K562 (cell line): ENCODE results near the gene SLC37A4. TPM values are rescaled to one million over a fixed set of nuclear protein-coding genes. Genes with fewer than 3 reads are reported as not detected.

ENCODE experiments used
- BCOR ChIP-seq: fragments of 450-650 bp; IDR thresholded peaks from 2 replicates; pipeline ENCODE4 v1.6.1; 2016
- BRD9 ChIP-seq: fragments of 450-650 bp; IDR thresholded peaks from 2 replicates; pipeline ENCODE4 v1.6.1; 2018; ENCODE audit warnings: low read depth; ENCODE audit not compliant: partially characterized antibody
- DPF2 ChIP-seq: fragments of 450-650 bp; IDR thresholded peaks from 2 replicates; pipeline ENCODE4 v1.6.1; 2016
- ELF1 ChIP-seq: fragments of 200-800 bp; sonication (Bioruptor generic); IDR thresholded peaks from 2 replicates; pipeline ENCODE4 v1.6.1; 2016; ENCODE audit warnings: missing genetic modification characterization, missing compliant biosample characterization
- L3MBTL2 ChIP-seq: fragments of 450-650 bp; IDR thresholded peaks from 2 replicates; pipeline ENCODE4 v1.6.1; 2016; ENCODE audit warnings: mild to moderate bottlenecking, moderate library complexity
- SMARCE1 ChIP-seq: fragments of 450-650 bp; IDR thresholded peaks from 2 replicates; pipeline ENCODE4 v1.7.1; 2016; ENCODE audit warnings: mild to moderate bottlenecking
- THRAP3 ChIP-seq: fragments of 450-650 bp; IDR thresholded peaks from 2 replicates; pipeline ENCODE4 v1.6.1; 2016; ENCODE audit warnings: mild to moderate bottlenecking, inconsistent platforms, borderline replicate concordance
- ZNF586 ChIP-seq: fragments of 450-650 bp; formaldehyde crosslinking; conservative IDR thresholded peaks from 2 replicates; pipeline ENCODE4 v1.4.0; 2020; ENCODE audit warnings: mild to moderate bottlenecking, moderate library complexity
- polyA plus RNA-seq, 8 experiments: library from polyadenylated mRNA; depleted of rRNA in 4 of 8; stranded (reverse) in 5 of 8; unstranded in 3 of 8; fragments of >200 nt; fragmentation: Nextera tagmentation in 2 of 8; fragmentation: Illumina TruSeq in 1 of 8; extraction: Ambion mirVana in 2 of 8; extraction: Trizol in 1 of 8; gene quantifications; 2 replicates each; pipeline versions ENCODE4 v1.2.1 to v1.2.3, GENCODE V29; 2011 to 2014; ENCODE audit warnings: inconsistent platforms in 1 of 8, missing spikeins in 1 of 8
- total RNA-seq, 7 experiments: library from RNA; depleted of rRNA in 6 of 7; stranded (reverse); fragments of >200 nt in 6 of 7; fragmentation: Illumina TruSeq in 2 of 7; extraction: Trizol in 2 of 7; gene quantifications; 2 replicates each; pipeline versions ENCODE4 v1.2.1 to v1.2.3, GENCODE V29; 2011 to 2021; ENCODE audit warnings: low replicate concordance in 1 of 7
- TF ChIP-seq, protein P1 (sequence below): sonication (generic); formaldehyde crosslinking; IDR thresholded peaks from 2 replicates; pipeline ENCODE4 v1.8.0; 2022; ENCODE audit warnings: mild to moderate bottlenecking, missing genetic modification reagents
- TF ChIP-seq, protein P2 (sequence below): fragments of 450-650 bp; IDR thresholded peaks from 2 replicates; pipeline ENCODE4 v1.6.1; 2017; ENCODE audit warnings: mild to moderate bottlenecking, moderate library complexity
- TF ChIP-seq, protein P3 (sequence below): sonication (generic); formaldehyde crosslinking; IDR thresholded peaks from 2 replicates; pipeline ENCODE4 v1.8.0; 2022; ENCODE audit warnings: mild to moderate bottlenecking, missing genetic modification reagents, borderline replicate concordance
- TF ChIP-seq, protein P4 (sequence below): sonication (generic); formaldehyde crosslinking; IDR thresholded peaks from 2 replicates; pipeline ENCODE4 v1.8.0; 2022; ENCODE audit warnings: missing genetic modification reagents, mild to moderate bottlenecking, moderate library complexity, borderline replicate concordance
- TF ChIP-seq, protein P5 (sequence below): sonication (generic); formaldehyde crosslinking; IDR thresholded peaks from 2 replicates; pipeline ENCODE4 v1.9.0; 2022; ENCODE audit warnings: mild to moderate bottlenecking, missing genetic modification reagents
- TF ChIP-seq, protein P6 (sequence below): fragments of 250-450 bp; sonication (Bioruptor Pico); IDR thresholded peaks from 2 replicates; pipeline ENCODE4 v1.8.0; 2022; ENCODE audit warnings: inconsistent platforms, mild to moderate bottlenecking, moderate library complexity, borderline replicate concordance
- TF ChIP-seq, protein P7 (sequence below): fragments of 250-450 bp; sonication (Bioruptor Pico); IDR thresholded peaks from 2 replicates; pipeline ENCODE4 v1.5.0; 2021
- TF ChIP-seq, protein P8 (sequence below): fragments of 250-450 bp; sonication (Bioruptor Pico); IDR thresholded peaks from 2 replicates; pipeline ENCODE4 v1.5.1; 2021; ENCODE audit warnings: mild to moderate bottlenecking

Gene SLC37A4
- total and polyA plus RNA-seq, 9 of the 15 experiments (the other 6 are each of a cell fraction or from before 2014, with no cell fraction given) = 24.7 to 73.9 (median 40.7) TPM

DNA sequence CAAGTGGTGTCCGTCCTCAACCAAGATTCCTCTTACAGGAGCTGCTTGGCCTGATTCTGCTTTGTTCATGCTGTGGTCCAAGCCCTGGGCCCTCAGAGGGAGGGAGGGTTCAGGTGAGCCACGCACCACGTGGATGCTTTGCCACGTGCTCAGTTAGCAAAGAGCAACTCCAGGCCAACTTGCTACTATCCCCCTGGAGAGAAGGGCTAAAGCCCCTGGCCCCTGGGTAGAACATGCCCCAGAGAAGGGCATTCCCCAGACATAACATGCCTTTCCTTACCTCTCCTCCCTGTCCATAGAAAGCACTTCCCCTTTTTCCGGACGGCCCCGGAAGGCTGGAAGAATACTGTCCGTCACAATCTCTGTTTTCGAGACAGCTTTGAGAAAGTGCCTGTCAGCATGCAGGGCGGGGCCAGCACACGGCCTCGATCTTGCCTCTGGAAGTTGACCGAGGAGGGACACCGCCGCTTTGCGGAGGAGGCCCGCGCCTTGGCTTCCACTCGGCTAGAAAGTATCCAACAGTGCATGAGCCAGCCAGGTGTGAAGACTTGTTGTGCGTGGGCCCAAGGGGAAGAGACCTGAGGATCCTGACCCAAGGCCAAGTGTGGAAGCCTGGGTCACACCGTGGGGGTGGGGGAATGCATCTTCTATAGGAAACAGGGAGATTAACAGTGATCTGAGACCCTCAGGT lies 50.3 kb downstream of the SLC37A4 start (continued):
- TF ChIP-seq, protein P1, sequence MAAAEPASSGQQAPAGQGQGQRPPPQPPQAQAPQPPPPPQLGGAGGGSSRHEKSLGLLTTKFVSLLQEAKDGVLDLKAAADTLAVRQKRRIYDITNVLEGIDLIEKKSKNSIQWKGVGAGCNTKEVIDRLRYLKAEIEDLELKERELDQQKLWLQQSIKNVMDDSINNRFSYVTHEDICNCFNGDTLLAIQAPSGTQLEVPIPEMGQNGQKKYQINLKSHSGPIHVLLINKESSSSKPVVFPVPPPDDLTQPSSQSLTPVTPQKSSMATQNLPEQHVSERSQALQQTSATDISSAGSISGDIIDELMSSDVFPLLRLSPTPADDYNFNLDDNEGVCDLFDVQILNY = no peak
- TF ChIP-seq, protein P2, sequence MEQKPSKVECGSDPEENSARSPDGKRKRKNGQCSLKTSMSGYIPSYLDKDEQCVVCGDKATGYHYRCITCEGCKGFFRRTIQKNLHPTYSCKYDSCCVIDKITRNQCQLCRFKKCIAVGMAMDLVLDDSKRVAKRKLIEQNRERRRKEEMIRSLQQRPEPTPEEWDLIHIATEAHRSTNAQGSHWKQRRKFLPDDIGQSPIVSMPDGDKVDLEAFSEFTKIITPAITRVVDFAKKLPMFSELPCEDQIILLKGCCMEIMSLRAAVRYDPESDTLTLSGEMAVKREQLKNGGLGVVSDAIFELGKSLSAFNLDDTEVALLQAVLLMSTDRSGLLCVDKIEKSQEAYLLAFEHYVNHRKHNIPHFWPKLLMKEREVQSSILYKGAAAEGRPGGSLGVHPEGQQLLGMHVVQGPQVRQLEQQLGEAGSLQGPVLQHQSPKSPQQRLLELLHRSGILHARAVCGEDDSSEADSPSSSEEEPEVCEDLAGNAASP = no peak
- TF ChIP-seq, protein P3, sequence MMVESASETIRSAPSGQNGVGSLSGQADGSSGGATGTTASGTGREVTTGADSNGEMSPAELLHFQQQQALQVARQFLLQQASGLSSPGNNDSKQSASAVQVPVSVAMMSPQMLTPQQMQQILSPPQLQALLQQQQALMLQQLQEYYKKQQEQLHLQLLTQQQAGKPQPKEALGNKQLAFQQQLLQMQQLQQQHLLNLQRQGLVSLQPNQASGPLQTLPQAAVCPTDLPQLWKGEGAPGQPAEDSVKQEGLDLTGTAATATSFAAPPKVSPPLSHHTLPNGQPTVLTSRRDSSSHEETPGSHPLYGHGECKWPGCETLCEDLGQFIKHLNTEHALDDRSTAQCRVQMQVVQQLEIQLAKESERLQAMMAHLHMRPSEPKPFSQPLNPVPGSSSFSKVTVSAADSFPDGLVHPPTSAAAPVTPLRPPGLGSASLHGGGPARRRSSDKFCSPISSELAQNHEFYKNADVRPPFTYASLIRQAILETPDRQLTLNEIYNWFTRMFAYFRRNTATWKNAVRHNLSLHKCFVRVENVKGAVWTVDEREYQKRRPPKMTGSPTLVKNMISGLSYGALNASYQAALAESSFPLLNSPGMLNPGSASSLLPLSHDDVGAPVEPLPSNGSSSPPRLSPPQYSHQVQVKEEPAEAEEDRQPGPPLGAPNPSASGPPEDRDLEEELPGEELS (CRISPR knock-in tag) = no peak
- TF ChIP-seq DPF2 (peak; percentile 80), BRD9 (peak; percentile 62), THRAP3 (no peak), BCOR (peak; percentile 55; the same call in 1 of the 2 replicates), ELF1 (peak; percentile 54), ZNF586 (no peak), L3MBTL2 (peak; percentile 96), SMARCE1 (peak; percentile 73)
- TF ChIP-seq, protein P4, sequence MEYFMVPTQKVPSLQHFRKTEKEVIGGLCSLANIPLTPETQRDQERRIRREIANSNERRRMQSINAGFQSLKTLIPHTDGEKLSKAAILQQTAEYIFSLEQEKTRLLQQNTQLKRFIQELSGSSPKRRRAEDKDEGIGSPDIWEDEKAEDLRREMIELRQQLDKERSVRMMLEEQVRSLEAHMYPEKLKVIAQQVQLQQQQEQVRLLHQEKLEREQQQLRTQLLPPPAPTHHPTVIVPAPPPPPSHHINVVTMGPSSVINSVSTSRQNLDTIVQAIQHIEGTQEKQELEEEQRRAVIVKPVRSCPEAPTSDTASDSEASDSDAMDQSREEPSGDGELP (CRISPR knock-in tag) = peak; percentile 80; the same call in 1 of the 2 replicates
- TF ChIP-seq, protein P5, sequence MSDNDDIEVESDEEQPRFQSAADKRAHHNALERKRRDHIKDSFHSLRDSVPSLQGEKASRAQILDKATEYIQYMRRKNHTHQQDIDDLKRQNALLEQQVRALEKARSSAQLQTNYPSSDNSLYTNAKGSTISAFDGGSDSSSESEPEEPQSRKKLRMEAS (CRISPR knock-in tag) = peak; percentile 97
- TF ChIP-seq, protein P6, sequence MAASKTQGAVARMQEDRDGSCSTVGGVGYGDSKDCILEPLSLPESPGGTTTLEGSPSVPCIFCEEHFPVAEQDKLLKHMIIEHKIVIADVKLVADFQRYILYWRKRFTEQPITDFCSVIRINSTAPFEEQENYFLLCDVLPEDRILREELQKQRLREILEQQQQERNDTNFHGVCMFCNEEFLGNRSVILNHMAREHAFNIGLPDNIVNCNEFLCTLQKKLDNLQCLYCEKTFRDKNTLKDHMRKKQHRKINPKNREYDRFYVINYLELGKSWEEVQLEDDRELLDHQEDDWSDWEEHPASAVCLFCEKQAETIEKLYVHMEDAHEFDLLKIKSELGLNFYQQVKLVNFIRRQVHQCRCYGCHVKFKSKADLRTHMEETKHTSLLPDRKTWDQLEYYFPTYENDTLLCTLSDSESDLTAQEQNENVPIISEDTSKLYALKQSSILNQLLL (CRISPR knock-in tag) = no peak
- TF ChIP-seq, protein P7, sequence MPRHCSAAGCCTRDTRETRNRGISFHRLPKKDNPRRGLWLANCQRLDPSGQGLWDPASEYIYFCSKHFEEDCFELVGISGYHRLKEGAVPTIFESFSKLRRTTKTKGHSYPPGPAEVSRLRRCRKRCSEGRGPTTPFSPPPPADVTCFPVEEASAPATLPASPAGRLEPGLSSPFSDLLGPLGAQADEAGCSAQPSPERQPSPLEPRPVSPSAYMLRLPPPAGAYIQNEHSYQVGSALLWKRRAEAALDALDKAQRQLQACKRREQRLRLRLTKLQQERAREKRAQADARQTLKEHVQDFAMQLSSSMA = no peak
- TF ChIP-seq, protein P8, sequence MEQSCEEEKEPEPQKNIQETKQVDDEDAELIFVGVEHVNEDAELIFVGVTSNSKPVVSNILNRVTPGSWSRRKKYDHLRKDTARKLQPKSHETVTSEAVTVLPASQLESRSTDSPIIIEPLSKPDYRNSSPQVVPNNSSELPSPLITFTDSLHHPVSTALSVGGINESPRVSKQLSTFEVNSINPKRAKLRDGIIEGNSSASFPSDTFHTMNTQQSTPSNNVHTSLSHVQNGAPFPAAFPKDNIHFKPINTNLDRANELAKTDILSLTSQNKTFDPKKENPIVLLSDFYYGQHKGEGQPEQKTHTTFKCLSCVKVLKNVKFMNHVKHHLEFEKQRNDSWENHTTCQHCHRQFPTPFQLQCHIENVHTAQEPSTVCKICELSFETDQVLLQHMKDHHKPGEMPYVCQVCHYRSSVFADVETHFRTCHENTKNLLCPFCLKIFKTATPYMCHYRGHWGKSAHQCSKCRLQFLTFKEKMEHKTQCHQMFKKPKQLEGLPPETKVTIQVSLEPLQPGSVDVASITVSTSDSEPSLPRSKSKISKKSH = no peak
